ENCODE results near the gene CNTNAP2. TPM values are rescaled to one million over a fixed set of nuclear protein-coding genes. Genes with fewer than 3 reads are reported as not detected.

The CNTNAP2 gene
- total and polyA plus RNA-seq, 12 donors: 0.07 to 0.77 (median 0.24) TPM

GRCh38 chr7:147952918-147953317 is 1836.3 kb downstream of the CNTNAP2 start:
- no peak for TF ChIP-seq CTCF (IDR thresholded peaks at IDR 0.05)
- WGBS, 2 donors: 89 to 90% methylated on average over 6 of the region's 6 CpGs

GRCh38 chr7:147968046-147968610 is 1851.5 kb downstream of the CNTNAP2 start:
- Histone ChIP-seq H3K27me3 (no peaks in the 10 kb centered on the region), H3K36me3 (no peaks in the 10 kb centered on the region), H3K27ac (no peak overlapping the region), H3K9me3 (no peaks in the 10 kb centered on the region), H3K4me1 (no peaks in the 10 kb centered on the region), H3K4me3 (no peak overlapping the region)
- 79% methylated on average over 5 of the region's 5 CpGs for WGBS, 2 donors
- ATAC-seq (no peak), DNase-seq (no peak)
- no peak for TF ChIP-seq CTCF (IDR thresholded peaks at IDR 0.05)
- intact Hi-C loops (cut with DNase I): no loop called here

More at GRCh38 chr7:147952918-147953317, 1836.3 kb downstream of the CNTNAP2 start:
- intact Hi-C loops (cut with DNase I): no loop called here
- no peak for ATAC-seq
- H3K27me3 ChIP-seq: peaks cover 0 to 4% (median 0%) of the 10 kb centered on the region in 7 donors
- no peaks in the 10 kb centered on the region for H3K36me3 ChIP-seq
- H3K4me1 ChIP-seq: no peaks in the 10 kb centered on the region
- H3K27ac ChIP-seq: no peak overlapping the region
- no peak for DNase-seq
- peaks cover 0 to 5% (median 0%) of the 10 kb centered on the region in 11 donors for H3K9me3 ChIP-seq
- no peak overlapping the region for H3K4me3 ChIP-seq

GRCh38 chr7:147971606-147972110 is 1855.1 kb downstream of the CNTNAP2 start:
- DNase-seq (no peak), ATAC-seq (no peak)
- intact Hi-C loops (cut with DNase I): no loop called here
- Histone ChIP-seq H3K36me3 (no peaks in the 10 kb centered on the region), H3K9me3 (no peaks in the 10 kb centered on the region), H3K27ac (no peak overlapping the region), H3K4me3 (no peak overlapping the region), H3K27me3 (no peaks in the 10 kb centered on the region), H3K4me1 (no peaks in the 10 kb centered on the region)
- WGBS, 2 donors: 77 to 86% methylated on average over 2 of the region's 2 CpGs
- no peak for TF ChIP-seq CTCF (IDR thresholded peaks at IDR 0.05)

- 22 to 58% methylated on average over 2 of the region's 2 CpGs for WGBS, 2 donors
- H3K27me3 ChIP-seq: no peaks in the 10 kb centered on the region
- intact Hi-C loops (cut with DNase I): no loop called here
- no peak overlapping the region for H3K27ac ChIP-seq
- no peak for TF ChIP-seq CTCF (IDR thresholded peaks at IDR 0.05)
- H3K4me1 ChIP-seq: no peaks in the 10 kb centered on the region
- ATAC-seq: no peak
- no peak overlapping the region for H3K4me3 ChIP-seq
- no peaks in the 10 kb centered on the region for H3K36me3 ChIP-seq
- no peak for DNase-seq
- H3K9me3 ChIP-seq: no peaks in the 10 kb centered on the region
These were observed 1861.6 kb downstream of the CNTNAP2 start for GRCh38 chr7:147978201-147978600.

Data from heart right ventricle (tissue), 16 donors.